Measurements from ENCODE around the gene TAF4B. TPM values are rescaled to one million over a fixed set of nuclear protein-coding genes. Genes with fewer than 3 reads are reported as not detected.

The TAF4B gene
- polyA plus RNA-seq, 1 donor from 2014 or later = 0.38 TPM

DNA sequence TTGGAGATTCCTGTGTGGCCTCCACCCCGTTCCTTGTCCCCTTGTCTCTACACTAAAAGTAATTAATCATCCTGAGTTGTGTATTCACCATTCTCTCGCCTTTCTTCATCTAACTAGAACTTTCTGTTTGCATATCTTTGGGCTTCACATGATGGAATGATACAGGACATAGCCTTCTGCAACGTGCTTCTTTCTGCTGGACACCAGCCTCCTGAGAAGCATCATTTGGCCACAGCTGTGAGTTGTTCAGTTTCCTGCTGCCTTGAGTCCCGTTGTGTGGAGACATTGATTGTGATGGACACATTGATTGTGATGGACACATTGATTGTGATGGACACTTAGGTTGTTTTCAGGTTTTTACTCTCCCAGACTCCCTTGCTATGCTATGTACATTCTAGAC is 182.8 kb downstream of the TAF4B start:
- Histone ChIP-seq H2AFZ (ENCODE audit: low read depth, low read length) (no peak overlapping the region), H3K4me3 (ENCODE audit: low read length) (no peak overlapping the region), H4K20me1 (ENCODE audit: insufficient read depth) (no peaks in the 10 kb centered on the region), H3K9ac (ENCODE audit: low read length) (no peak overlapping the region), H3K9me2 (ENCODE audit: insufficient read depth, low read length) (no peaks in the 10 kb centered on the region), H3K79me2 (replicated peaks; ENCODE audit: insufficient read depth, low read length) (no peaks in the 10 kb centered on the region), H3K4me2 (ENCODE audit: low read length) (no peak overlapping the region), H3F3A (ENCODE audit: insufficient read depth, low read length, poor library complexity, severe bottlenecking) (no peaks in the 10 kb centered on the region), H3K36me3 (ENCODE audit: insufficient read depth, low read length) (no peaks in the 10 kb centered on the region), H3K27me3 (ENCODE audit: insufficient read depth, low read depth, low read length) (no peaks in the 10 kb centered on the region), H3K27ac (ENCODE audit: low read length) (no peak overlapping the region), H3K9me3 (ENCODE audit: low read length) (no peaks in the 10 kb centered on the region)
- TF ChIP-seq, protein P1, sequence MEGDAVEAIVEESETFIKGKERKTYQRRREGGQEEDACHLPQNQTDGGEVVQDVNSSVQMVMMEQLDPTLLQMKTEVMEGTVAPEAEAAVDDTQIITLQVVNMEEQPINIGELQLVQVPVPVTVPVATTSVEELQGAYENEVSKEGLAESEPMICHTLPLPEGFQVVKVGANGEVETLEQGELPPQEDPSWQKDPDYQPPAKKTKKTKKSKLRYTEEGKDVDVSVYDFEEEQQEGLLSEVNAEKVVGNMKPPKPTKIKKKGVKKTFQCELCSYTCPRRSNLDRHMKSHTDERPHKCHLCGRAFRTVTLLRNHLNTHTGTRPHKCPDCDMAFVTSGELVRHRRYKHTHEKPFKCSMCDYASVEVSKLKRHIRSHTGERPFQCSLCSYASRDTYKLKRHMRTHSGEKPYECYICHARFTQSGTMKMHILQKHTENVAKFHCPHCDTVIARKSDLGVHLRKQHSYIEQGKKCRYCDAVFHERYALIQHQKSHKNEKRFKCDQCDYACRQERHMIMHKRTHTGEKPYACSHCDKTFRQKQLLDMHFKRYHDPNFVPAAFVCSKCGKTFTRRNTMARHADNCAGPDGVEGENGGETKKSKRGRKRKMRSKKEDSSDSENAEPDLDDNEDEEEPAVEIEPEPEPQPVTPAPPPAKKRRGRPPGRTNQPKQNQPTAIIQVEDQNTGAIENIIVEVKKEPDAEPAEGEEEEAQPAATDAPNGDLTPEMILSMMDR (IDR thresholded peaks at IDR 0.05; ENCODE audit: poor library complexity, severe bottlenecking) = no peak
- TF ChIP-seq RAD21 (conservative IDR thresholded peaks at IDR 0.05) = no peak
- TF ChIP-seq POLR2AphosphoS5 (IDR thresholded peaks at IDR 0.05) = no peak
- no peak for TF ChIP-seq MXI1 (conservative IDR thresholded peaks at IDR 0.05; ENCODE audit: poor library complexity, severe bottlenecking)
- TF ChIP-seq EZH2 (IDR thresholded peaks at IDR 0.05; ENCODE audit: borderline replicate concordance, insufficient read depth, low read length, poor library complexity, severe bottlenecking) = no peak
- TF ChIP-seq SMC3 (conservative IDR thresholded peaks at IDR 0.05; ENCODE audit: poor library complexity) = no peak
- no peak for TF ChIP-seq TAF1 (IDR thresholded peaks at IDR 0.05; ENCODE audit: low read depth)
- TF ChIP-seq, protein P2, sequence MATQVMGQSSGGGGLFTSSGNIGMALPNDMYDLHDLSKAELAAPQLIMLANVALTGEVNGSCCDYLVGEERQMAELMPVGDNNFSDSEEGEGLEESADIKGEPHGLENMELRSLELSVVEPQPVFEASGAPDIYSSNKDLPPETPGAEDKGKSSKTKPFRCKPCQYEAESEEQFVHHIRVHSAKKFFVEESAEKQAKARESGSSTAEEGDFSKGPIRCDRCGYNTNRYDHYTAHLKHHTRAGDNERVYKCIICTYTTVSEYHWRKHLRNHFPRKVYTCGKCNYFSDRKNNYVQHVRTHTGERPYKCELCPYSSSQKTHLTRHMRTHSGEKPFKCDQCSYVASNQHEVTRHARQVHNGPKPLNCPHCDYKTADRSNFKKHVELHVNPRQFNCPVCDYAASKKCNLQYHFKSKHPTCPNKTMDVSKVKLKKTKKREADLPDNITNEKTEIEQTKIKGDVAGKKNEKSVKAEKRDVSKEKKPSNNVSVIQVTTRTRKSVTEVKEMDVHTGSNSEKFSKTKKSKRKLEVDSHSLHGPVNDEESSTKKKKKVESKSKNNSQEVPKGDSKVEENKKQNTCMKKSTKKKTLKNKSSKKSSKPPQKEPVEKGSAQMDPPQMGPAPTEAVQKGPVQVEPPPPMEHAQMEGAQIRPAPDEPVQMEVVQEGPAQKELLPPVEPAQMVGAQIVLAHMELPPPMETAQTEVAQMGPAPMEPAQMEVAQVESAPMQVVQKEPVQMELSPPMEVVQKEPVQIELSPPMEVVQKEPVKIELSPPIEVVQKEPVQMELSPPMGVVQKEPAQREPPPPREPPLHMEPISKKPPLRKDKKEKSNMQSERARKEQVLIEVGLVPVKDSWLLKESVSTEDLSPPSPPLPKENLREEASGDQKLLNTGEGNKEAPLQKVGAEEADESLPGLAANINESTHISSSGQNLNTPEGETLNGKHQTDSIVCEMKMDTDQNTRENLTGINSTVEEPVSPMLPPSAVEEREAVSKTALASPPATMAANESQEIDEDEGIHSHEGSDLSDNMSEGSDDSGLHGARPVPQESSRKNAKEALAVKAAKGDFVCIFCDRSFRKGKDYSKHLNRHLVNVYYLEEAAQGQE (IDR thresholded peaks at IDR 0.05; ENCODE audit: borderline replicate concordance) = no peak
- TF ChIP-seq EP300 (conservative IDR thresholded peaks at IDR 0.05; ENCODE audit: poor library complexity, severe bottlenecking) = no peak

DNA sequence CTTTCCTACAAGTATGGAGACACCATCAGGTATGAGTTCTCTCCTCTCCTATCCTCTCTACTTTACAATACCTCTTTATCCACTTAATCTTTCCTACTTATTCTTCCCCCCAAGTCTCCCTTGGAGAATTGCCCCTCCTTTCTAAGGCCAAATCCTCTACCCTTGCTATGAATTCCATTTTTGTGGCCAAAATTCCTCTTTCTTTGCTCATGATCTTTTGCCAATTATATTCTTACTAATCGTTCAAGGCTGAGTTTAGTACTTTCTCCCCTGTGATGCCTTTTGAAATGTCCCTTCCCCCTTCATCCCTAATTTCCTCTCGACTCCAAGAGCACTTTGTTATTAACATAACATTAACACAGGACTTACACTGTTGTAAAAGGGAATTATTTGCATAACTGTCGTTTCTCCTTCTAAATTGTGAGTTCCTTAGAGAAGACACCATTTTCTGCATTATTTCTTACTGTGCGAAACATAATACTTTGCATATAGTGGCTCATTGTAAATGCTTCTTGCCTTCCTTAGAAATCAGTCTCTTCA is 188.7 kb downstream of the TAF4B start:
- Histone ChIP-seq H4K20me1 (ENCODE audit: insufficient read depth) (no peaks in the 10 kb centered on the region), H3K9me3 (ENCODE audit: low read length) (no peaks in the 10 kb centered on the region), H3K9me2 (ENCODE audit: insufficient read depth, low read length) (no peaks in the 10 kb centered on the region), H3K4me3 (ENCODE audit: low read length) (no peak overlapping the region), H3F3A (ENCODE audit: insufficient read depth, low read length, poor library complexity, severe bottlenecking) (no peaks in the 10 kb centered on the region), H3K27me3 (ENCODE audit: insufficient read depth, low read depth, low read length) (no peaks in the 10 kb centered on the region), H3K9ac (ENCODE audit: low read length) (no peak overlapping the region), H2AFZ (ENCODE audit: low read depth, low read length) (no peak overlapping the region), H3K79me2 (replicated peaks; ENCODE audit: insufficient read depth, low read length) (no peaks in the 10 kb centered on the region), H3K27ac (ENCODE audit: low read length) (no peak overlapping the region), H3K4me2 (ENCODE audit: low read length) (no peak overlapping the region), H3K36me3 (ENCODE audit: insufficient read depth, low read length) (no peaks in the 10 kb centered on the region)
- no peak for TF ChIP-seq EP300 (conservative IDR thresholded peaks at IDR 0.05; ENCODE audit: poor library complexity, severe bottlenecking)
- TF ChIP-seq, protein P2 (IDR thresholded peaks at IDR 0.05; ENCODE audit: borderline replicate concordance) = no peak
- no peak for TF ChIP-seq EZH2 (IDR thresholded peaks at IDR 0.05; ENCODE audit: borderline replicate concordance, insufficient read depth, low read length, poor library complexity, severe bottlenecking)
- TF ChIP-seq MXI1 (conservative IDR thresholded peaks at IDR 0.05; ENCODE audit: poor library complexity, severe bottlenecking) = no peak
- TF ChIP-seq POLR2AphosphoS5 (IDR thresholded peaks at IDR 0.05) = no peak
- TF ChIP-seq RAD21 (conservative IDR thresholded peaks at IDR 0.05) = no peak
- TF ChIP-seq, protein P1 (IDR thresholded peaks at IDR 0.05; ENCODE audit: poor library complexity, severe bottlenecking) = no peak
- TF ChIP-seq SMC3 (conservative IDR thresholded peaks at IDR 0.05; ENCODE audit: poor library complexity) = no peak
- TF ChIP-seq TAF1 (IDR thresholded peaks at IDR 0.05; ENCODE audit: low read depth) = no peak
